Muscle of leg (tissue), 9 donors: ENCODE results near the gene TNFRSF13B. TPM values are rescaled to one million over a fixed set of nuclear protein-coding genes. Genes with fewer than 3 reads are reported as not detected.

Source experiments
- polyA plus RNA-seq, 8 donors: library from polyadenylated mRNA; unstranded; fragments of 120-200 nt; gene quantifications; one replicate each; pipeline versions ENCODE4 v1.2.1 to v1.2.3, GENCODE V29; 2013; ENCODE audit warnings: inconsistent platforms in 1 of 8, low replicate concordance in 1 of 8; ENCODE audit not compliant: insufficient read length in 8 of 8, insufficient read depth in 1 of 8
- total RNA-seq: library from RNA; stranded (reverse); fragments of 120-200 nt; gene quantifications from one replicate; pipeline ENCODE4 v1.2.4, GENCODE V29; 2013

TNFRSF13B gene
- total and polyA plus RNA-seq, 9 donors = 0.11 to 0.64 (median 0.25) TPM; not detected in 4

Other genes with a start within 250 kb of the TNFRSF13B start
- 144 TPM for gene MPRIP, start 70.3 kb upstream of the TNFRSF13B start, total RNA-seq
- 100 to 1,000 TPM; 160 to 211 (median 200) TPM for gene MPRIP, start 70.3 kb upstream of the TNFRSF13B start, polyA plus RNA-seq
- 3.9 TPM for gene PLD6, start 234.2 kb upstream of the TNFRSF13B start, total RNA-seq
- 1 to 10 TPM; 3.0 to 6.0 (median 4.5) TPM for gene PLD6, start 234.2 kb upstream of the TNFRSF13B start, polyA plus RNA-seq